NAMALWA (cell line): Measurements from ENCODE around the gene UBXN6.

ENCODE experiments used
- DNase-seq: peaks from one replicate; pipeline ENCODE4 v3.0.0-alpha.2; 2015; ENCODE audit warnings: low spot score

UBXN6 gene

DNA sequence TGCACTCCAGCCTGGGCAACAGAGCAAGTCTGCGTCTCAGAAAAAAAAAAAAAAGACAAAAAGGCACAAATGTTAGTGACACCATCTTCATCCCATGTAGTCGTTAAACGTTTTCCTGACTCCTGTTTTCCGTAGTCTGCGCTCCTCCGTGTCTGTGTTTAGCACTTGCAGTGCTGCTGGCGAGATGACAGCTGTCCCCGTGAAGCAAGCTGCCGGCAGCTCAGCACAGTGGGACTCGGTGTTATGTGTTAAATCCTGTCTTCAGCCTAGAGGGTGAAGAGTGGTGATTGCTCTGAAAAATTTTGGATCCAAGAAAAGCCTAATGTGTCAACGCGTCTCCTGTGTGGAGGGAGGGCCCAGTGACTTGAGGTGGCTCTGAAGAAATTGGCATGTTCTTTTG lies 18.4 kb downstream of the UBXN6 start:
- DNase-seq = no peak

DNA sequence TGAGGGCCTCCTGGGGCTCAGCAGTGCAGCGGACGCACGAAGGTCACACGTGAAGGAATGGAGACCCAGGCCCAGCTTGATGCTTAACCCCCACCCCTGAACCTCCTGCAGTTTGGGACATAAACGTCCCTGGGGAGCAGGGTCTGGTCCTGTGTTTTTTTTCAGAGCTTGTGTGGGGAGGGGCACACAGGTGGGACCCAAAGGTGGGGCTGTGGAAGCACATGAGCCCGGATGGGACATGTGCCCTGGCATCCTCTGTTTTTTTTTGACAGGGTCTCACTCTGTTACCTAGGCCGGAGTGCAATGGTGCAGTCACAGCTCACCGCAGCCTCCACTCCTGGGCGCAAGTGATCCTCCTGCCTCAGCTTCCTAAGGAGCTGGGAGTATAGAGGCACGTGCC lies 20.5 kb downstream of the UBXN6 start:
- DNase-seq = no peak

DNA sequence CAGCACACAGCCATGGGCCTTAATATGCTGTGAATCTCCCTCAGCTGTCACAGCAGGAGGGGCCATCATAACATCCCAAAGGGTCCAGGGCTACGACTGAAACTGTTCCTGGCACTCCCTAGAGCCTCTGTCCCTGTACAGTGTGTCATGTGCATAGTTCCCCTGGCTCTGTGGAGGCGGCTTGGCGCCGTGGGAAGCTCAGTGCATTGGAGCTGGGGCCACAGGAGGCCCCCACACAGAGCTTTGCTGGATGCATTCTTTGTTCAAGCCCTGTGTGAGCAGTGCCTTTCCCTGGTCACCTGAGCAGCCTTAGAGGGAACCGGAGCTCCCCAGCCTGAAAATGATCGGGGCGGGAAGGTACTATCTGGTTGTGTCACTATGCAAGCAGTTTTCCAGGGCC lies 21.4 kb downstream of the UBXN6 start:
- DNase-seq = no peak

DNA sequence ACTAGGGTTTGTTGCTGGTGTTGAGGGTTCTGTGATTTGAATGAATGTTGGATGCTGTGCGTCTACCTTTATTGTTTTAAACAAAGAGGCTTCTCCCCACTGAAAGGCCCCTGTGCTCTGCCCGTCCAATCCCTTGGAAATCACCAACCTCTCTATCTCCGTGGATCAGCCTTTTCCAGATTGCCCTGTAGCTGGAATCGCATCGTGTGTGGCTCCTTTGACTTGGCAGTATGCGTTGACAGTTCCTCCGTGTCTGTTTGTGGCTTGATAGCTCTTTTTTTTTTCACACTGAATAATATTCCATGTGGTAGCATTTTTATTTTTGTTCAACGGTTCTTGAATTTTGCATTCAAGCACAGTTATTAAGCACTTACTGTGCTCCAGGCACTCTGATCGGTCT lies 23.2 kb downstream of the UBXN6 start:
- DNase-seq = no peak

DNA sequence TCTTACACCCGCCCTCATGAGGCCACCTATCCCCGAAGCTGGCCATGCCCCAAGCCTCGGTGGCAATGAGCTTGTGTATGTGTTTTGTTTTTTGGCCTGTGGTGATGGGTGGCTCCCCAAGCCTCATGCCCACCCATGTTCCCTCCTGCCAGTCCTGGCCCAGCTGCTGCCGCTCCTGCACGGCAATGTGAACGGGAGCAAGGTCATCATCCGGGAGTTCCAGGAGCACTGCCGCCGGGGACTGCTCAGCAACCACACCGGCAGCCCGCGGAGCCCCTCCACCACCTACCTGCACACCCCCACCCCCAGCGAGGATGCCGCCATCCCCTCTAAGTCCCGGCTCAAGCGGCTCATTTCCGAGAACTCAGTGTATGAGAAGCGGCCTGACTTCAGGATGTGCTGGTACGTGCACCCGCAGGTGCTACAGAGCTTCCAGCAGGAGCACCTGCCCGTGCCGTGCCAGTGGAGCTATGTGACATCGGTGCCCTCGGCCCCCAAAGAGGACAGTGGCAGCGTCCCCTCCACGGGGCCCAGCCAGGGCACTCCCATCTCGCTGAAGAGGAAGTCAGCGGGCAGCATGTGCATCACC lies 24.6 kb downstream of the UBXN6 start:
- DNase-seq = no peak

DNA sequence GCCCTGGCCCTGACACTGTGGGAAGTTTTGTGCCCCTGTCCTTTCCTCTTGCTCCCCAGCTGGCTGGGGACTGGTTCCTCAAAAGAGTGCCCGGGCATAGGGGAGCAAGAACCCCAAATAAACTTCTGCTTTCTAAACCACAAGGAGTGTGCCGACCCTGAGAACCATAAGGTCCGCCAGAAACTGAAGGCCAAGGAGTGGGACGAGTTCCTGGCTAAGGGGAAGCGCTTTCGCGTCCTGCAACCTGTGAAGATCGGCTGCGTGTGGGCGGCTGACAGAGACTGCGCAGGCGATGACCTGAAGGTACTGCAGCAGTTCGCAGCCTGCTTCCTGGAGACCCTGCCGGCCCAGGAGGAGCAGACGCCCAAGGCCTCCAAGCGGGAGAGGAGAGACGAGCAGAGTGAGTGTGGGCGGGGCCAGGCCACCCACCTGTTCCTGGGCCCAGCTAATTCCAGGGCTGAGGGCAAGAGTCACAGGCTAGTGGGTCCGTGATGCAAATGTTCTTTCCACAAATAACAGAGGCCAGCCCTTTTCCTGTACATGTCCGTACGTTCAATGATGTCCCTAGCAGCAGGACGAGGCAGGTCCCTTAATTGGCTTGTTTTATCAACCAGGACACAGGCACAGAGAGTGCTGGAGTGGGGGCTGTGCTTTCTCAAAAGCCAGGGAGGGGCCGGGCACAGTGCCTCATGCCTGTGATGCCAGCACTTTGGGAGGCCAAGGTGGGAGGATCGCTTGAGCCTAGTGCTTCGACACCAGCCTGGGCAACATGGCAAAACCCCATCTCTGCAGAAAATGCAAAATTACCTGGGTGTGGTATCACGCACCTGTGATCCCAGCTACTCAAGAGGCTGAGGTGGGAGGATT lies 25.6 kb downstream of the UBXN6 start:
- DNase-seq = no peak

DNA sequence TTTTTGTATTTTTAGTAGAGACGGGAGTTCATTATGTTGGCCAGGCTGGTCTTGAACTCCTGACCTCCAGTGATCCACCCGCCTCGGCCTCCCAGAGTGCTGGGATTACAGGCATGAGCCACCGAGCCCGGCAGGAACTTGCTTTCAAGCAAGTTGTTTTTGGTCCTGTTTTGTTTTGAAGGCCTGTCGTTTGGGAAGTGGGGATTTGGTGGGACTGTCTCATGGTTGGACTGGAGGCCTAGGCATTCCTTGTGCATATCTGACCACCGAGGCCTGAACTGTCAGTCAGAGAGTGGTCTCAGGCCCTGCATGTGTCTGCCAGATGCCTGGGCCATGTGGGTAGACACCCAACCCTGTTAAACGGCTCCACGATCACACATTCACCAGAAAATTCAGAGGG lies 26.3 kb downstream of the UBXN6 start:
- no peak for DNase-seq

DNA sequence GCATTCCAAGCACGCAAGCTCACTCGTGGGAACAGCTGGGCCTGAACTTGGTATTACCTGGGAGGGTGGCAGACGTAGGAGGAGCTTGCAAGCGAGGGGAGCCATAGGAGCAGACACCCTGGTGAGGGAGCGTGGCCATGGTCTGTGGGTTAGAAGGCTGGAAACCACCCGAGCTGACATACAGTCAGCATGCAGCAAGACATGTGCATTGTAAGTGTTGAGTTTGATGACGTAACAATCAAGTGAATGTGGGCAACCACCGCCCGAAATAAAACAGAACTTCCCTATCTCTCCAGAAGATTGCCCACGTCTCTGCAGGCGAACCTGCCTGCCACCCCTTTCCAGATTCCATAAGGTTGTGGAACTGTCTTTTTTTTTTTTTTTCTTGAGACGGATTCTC lies 26.8 kb downstream of the UBXN6 start:
- no peak for DNase-seq

DNA sequence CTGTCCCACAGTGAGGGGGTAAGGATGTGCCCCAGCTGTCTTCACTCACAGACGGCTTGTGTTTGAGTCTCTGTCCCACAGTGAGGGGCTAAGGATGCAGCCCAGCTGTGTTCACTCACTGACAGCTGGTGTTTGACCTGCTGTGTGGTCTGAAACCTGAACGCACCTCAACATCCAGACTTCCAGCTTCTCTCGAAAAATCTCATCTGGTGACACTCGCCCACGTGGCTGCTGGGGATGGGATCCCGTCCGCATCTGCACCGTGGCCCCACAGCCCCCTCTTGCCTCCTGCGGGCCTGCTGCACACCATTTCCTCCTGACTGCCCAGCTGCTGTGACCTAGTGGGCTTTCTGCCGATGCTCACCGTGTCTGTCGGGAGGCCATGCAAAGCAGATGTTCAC lies 27.8 kb downstream of the UBXN6 start:
- DNase-seq = no peak

DNA sequence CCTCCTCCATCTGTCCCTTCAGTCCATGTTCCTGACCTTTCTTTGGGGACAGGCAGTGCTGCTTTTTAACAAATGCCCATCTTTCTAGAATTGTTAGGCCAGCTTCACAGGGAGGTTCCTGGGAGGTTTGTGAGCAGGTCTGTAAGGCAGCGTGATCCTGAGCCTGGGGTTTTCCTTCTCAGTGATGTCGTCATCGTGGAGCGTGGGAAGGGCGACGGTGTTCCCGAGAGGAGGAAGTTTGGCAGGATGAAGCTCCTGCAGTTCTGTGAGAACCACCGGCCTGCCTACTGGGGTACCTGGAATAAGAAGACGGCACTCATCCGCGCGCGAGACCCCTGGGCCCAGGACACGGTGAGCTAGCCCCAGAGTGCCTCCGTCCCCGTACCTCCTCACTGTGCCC lies 28.3 kb downstream of the UBXN6 start:
- DNase-seq = no peak

DNA sequence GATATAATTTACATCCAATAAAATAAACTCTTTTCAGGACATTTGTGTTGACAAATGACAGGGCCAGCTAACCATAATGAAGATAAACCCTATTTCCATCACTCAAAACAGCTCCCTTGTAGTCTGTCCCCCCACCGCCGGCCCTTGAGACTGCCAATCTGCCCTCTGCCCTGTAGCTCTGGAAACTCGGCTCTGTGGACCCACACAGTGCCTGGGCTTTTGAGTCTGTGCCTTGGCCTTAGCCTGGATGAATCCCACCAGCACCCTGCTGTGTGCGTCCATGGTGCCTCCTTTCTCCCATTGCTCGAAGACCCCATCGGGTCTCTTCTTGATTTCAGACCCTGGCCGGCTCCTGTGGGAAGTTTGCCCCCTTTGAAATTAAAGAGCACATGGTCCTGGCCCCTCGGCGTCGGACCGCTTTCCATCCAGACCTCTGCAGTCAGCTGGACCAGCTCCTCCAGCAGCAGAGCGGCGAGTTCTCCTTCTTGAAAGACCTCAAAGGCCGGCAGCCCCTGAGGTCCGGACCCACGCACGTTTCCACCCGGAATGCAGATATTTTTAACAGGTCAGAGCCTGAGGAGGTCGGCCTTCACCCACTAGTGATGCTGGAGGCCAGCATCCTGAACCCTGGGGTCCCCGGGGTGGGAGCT lies 29.1 kb downstream of the UBXN6 start:
- no peak for DNase-seq

DNA sequence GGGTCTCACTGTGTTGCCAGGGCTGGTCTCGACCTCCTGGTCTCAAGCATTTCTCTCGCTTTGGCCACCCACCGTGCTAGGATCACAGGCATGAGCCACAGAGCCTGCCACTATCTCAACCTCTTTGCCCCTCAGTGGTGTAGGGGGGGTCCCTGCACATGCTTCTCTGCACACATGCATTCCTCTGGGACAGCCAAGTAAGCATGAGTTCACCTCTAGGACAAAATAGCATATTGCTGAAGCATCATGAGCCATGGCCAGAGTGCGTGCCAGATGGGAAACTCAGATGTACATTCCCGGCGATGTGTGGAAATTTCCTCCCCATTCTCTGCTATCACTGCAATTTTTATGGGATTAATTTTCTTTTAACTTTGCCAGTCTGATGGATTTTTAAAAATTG lies 32.1 kb downstream of the UBXN6 start:
- DNase-seq = no peak

DNA sequence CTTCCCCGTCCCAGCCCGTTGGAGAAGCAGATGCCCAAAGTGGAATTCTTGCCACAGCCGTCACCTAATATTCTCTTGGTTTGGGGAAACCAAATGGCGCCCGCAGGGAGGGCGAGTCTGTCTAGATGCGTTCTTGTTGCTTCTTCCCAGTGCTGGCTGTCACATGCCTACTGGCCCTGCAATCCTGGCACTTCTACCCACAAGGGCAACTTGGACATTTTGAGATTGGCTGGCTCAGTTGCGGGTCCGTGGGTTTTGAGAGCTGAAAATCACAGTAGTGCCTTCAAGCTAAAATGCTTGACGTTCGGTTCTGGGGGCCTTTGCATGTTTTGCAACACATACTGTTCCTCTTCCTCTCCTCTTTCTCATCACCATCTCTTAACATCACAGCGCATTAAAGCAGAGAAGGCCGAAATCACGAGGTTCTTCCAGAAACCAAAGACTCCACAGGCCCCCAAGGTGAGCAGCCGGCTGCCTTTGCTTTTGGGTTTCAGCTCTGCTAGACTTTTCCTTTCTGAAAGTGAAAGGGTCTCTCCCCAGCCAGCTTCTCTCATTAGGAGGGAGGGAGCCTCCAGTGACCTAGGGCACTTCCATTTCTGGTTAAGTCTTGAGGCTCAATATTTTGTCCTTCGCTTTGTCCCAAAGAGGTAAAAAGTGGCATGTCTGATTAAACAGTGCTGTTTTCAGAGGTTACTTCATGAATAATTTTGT lies 34.0 kb downstream of the UBXN6 start:
- DNase-seq = no peak

DNA sequence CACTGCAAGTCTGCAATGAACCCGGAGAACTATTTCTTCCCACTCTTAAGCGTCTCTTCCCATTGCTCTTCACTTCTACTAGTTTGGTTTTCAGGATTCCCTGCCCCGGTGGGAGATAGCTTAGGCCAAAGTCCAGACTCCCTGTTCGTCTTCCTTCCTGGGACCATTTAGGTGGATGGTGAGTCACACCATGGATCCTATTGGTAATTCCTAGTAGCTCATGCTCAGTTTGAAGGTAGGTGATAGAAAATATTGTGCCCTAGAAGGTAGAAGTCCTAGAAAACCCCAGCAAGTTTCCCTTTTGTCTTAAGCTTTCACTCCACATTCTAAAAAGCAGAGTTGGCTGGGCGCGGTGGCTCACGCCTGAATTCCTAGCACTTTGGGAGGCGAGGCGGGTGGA lies 41.3 kb downstream of the UBXN6 start:
- no peak for DNase-seq

DNA sequence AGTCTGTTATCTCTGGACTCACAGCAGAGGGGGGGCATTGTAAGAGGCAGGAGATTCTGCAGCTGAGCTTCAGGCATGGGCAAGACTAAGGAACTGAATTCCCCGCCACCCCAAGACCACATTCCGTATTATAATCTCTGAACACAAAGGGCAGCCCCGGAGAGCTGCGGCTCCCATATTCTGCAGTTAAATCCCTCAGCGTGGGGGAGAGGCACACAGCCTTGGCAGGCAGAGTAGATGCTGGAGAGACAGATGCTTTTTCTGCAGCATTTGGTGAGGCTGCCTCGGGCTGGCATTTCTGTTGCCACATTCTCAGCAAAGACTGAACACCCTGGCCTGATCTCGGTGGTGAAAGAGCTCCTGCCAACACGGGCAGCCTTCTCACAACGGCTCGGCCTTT lies 42.2 kb downstream of the UBXN6 start:
- no peak for DNase-seq

DNA sequence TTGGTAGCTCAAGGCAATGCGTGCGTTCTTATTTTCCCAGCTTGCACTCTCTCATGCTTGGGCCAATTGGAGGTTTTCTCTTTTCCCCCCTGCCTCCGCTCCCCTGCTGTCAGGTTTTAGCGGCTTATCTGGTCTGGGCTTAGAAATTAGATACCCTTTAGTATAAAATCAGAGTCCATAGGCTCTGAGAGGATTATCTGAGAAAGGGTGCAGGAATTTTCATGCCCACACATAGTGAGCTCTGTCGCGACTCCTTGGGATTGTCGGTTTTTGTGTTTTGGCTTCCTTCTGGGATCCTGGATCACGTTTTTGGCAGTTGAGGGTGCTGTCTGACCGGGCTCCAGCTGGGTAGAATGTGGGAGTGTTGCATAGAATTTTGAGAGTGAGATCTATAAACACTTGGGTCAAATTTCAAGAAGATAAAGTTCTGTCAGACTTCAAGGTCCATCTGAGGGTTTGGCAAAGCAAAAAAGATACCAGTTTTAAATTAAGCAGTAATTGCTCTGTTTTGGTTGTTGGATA lies 42.7 kb downstream of the UBXN6 start:
- no peak for DNase-seq

DNA sequence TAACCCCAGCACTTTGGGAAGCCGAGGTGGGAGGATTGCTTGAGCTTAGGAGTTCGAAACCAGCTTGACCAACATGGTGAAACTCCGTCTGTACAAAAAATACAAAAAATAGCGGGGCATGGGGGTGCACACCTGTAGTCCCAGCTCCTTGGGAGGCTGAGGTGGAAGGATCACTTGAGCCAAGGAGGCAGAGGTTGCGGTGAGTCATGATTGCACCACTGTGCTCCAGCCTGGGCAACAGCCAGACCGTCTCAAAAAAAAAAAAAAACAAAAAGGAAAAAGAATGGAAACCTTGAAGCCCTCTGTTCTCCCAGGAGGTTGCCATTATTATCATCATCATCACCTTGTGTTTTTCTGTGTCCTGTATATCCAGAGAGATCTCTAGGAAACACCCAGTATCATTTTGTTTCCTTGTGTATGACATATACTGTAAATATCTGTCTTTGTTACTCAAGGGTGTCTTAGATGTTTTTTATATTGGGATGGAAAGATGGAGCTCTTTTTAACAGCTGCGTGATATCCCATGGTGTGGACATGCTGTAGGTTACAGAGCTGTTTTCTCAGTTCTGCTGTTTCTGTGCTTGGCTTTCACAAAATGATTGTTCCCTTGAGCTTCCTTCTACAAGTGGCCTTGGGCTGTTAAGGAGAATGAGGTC lies 43.3 kb downstream of the UBXN6 start:
- no peak for DNase-seq

DNA sequence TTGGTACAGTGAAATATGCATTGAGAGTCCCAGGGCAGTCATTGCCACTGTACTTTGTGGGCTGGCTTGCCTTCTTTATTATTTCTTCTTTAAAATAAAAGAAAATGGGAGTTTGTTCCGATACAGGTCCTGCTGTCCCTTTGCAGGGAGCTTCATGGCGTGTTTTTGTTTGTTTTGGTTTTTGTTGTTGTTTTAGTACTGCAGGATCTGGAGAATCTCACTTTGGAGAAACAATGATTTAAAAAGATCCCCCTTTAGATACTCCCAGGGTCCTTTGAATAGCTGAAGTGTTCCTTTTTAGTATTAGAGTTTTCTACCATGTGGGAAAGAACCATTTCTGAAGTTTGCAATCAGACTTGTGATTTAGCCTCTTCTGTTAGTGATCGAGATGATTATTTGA lies 44.0 kb downstream of the UBXN6 start:
- no peak for DNase-seq

DNA sequence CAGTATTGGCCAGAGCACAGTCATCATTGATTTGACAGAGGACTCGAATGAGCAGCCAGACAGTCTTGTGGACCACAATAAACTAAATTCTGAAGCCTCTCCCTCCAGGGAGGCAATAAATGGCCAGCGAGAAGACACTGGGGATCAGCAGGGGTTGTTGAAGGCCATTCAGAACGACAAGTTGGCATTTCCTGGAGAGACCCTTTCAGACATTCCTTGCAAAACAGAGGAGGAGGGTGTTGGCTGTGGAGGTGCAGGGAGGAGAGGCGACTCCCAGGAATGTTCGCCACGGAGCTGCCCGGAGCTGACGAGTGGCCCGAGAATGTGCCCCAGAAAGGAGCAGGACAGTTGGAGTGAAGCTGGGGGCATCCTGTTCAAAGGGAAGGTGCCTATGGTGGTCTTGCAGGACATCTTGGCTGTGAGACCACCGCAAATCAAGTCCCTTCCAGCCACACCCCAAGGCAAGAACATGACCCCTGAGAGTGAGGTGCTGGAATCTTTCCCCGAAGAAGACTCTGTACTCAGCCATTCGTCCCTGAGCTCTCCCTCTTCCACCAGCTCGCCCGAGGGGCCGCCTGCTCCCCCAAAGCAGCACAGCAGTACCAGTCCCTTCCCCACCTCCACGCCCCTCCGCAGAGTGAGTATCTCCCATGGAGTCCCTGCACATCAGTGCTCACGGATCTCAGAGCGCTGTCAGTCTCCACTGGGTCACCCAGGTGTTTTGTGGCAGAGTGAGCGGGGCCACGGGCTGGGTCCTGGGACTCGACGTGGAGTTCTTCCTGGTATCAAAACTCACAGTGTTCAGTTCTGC lies 48.3 kb downstream of the UBXN6 start:
- no peak for DNase-seq

DNA sequence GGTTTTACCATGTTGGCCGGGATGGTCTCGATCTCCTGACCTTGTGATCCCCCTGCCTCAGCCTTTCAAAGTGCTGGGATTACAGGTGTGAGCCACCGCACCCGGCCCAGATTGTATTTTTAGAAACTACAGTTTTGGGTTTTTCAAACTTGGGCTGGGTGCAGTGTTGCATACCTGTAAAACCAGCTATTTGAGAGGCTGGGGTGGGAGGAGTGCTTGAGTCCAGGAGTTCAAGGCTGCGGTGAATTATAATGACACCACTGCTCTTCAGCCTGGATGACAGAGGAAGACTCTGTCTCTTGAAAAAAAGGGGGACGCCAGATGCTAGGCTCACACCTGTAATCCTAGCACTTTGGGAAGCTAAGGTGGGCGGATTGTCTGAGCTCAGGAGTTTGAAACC lies 51.0 kb downstream of the UBXN6 start:
- DNase-seq = no peak

DNA sequence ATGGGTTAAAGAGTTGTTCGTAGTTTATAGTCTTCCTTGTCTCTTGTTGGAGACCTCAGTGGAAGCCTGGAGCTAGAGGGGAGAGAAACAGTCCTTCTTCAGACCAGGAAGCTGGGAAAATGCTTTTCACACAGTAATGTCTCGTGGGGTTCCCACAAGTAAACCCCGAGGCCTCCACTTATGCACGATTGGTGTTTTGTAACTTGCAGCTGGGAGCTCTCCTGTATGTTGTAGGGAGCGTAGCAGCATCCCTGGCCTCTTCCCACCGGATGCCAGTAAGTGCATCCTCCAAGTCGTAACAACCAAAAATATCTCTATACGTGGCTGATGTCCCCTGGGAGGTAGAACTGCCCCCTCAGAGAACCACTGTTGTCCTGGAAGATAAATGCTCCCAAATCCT lies 51.6 kb downstream of the UBXN6 start:
- DNase-seq = no peak
